HuH-7.5 (cell line): Measurements from ENCODE around the gene INPP5E.

ENCODE experiments used
- DNase-seq: peaks from one replicate; pipeline ENCODE4 v3.0.0; 2011; ENCODE audit warnings: low spot score

INPP5E gene, protein sequence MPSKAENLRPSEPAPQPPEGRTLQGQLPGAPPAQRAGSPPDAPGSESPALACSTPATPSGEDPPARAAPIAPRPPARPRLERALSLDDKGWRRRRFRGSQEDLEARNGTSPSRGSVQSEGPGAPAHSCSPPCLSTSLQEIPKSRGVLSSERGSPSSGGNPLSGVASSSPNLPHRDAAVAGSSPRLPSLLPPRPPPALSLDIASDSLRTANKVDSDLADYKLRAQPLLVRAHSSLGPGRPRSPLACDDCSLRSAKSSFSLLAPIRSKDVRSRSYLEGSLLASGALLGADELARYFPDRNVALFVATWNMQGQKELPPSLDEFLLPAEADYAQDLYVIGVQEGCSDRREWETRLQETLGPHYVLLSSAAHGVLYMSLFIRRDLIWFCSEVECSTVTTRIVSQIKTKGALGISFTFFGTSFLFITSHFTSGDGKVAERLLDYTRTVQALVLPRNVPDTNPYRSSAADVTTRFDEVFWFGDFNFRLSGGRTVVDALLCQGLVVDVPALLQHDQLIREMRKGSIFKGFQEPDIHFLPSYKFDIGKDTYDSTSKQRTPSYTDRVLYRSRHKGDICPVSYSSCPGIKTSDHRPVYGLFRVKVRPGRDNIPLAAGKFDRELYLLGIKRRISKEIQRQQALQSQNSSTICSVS

DNA sequence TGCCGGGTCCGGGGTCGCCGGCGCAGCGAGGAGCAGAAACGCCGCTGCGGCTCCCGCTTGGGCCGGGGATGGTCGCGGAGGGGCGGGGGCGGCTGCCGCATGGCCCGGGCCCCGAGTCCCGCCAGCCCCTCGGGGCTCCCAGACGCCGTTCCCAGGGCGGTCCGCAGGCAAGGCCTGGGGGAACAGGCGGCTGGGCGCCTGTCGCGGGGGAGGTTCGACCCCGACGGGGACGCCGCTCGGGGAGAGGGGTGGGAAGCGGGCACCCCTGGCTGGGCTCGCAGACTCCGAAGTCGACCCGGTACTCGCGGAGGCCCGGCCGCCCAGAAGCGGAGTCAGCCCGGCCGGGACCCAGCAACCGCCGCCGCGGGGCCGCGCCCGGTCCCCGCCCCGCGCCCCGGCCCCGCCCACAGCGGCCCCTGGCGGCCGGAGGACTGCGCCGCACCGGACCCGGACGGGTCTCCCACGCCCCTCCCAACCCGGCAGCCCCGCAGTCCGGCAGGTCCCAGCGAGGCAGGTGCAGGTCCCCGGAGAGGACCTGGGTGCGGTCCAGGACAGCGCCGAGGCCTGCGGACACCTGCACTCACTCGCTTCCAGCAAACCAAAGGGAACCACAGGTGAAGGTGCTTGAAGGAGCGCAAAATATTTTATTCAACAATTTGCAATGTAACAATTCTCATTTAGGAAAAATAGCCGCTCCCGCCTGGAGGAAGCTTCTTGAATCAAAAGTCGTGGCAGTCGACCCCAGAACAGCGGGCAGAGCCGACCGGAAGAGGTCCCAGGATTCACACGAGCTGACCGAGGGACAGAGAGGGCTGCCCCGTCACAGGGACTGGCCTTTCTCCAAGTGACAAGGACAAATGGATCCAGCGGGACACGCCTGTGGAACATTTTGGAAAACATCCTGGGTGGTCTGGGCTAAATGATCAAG is at the start of gene INPP5E:
TSS of gene INPP5E (minus strand) at position 365 of the 928 bp plus-strand sequence. CDS start 426 bp downstream, outside the sequence.
- peak; percentile 95 for DNase-seq

DNA sequence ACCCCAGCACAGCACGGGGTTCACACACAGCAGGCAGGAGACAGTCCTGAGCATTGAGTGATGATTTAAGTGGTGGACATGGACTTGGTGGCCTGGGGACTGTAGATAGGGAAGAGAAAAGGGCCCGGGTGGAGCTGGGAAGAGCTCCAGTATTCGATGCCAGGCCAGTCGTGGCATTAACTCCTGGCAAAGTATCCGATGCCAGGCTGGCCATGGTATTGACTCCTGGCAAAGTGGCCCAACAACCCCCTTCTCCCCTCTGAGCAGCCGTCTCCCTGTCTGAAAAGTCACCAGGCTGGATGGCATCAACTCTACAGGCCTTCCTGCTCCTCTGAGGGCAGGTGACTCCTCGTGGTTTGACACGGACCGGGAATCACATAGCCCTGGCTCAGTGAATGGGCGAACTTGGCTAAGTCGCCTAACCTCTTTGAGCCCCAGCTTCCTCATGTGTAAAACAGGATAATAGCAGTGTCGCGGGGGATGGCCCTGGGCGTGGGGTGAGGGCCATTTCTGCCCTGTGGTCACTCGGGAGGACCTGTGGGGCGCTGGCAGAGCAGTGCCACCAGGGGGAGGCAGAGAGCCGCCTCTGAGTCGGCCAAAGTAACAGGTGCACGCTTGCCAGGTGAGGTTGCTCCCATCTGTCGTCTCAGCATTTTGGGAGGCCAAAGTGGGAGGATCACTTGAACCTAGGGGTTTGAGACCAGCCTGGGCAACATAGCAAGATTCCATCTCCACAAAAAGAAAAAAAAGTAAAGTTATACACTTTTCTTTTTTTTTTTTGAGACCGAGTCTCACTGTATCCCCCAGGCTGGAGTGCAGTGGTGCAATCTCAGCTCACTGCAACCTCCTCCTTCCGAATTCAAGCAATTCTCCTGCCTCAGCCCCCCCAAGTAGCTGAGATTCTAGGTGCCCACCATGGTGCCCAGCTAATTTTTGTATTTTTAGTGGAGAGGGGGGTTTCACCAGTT is 48.9 kb upstream of the INPP5E start:
- DNase-seq = peak; percentile 83

DNA sequence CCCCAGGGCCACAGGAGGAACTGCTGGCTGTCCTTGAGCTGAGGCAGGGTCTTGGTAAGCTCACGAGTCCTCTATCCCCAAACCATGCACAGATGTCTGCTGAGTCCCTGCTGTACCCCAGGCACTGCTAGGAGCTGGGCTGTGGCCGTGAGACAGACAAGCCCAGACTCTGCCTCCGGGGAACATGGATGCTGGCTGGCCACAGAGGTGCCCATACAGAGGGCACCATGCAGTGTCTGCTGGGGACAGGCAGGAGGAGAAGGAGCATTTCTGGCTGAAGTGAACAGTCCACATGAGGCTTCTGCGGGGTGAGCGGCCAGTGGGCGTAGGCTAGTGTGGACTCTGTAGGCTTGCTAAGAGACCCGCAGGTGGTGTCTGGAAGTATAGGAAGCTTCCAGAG is 48.0 kb upstream of the INPP5E start:
- DNase-seq = no peak

DNA sequence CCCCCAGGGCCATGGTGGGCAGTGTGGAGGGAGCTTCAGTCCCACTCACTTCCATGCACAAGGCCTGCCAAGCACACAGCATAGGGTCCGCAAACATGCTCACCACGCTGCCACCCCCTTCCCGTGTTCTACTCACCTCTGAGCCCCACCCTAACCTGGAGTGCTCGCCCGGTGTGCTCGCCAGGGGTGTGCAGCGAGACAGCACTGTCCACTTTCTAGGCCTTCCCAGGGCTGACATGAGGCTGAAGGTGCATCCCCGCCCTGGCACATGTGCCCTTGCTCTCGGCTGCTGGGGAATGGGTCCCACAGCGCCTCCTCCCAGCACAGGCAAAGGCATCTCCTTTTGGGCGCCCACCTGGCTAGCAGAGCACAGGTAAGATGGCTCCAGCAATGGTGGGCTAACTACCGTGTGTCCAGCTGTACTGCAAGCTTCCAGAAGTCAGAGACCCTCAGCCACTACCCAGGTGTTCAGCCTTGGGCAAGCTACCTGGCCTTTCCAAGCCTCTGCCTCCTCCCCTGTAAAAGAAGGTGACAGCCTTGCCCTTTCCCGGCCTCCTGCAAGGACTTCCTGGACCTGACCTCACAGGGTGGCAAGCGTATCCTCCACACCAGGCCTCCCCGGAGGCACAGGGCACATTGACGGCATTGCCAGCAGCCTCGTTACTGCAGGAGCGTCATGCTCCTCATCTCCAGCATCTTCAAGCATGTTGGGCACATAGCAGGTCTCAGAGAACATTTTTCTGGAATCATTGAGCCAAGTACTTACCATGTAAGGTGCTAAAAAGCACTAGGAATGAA is 47.4 kb upstream of the INPP5E start:
- DNase-seq = no peak

DNA sequence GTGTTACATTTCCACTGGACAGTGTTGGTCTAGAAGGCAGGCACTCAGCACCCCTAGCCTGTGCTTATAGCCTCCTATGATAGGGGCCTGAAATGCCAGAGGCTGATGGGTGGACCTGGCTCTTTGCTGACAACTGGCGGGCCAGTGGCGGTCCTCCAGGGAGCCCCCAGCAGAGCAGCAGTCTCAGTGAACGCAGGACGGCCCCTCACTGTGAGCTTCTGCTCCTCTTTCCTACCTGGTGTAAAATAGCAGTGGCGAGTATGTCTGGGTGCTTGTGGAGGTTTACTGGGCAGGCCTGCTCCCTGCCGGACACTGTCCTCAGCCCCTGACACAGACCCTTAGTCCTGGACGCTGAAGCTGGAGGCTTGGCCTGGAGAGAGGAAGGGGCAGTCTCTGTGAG is 46.5 kb upstream of the INPP5E start:
- DNase-seq = no peak

DNA sequence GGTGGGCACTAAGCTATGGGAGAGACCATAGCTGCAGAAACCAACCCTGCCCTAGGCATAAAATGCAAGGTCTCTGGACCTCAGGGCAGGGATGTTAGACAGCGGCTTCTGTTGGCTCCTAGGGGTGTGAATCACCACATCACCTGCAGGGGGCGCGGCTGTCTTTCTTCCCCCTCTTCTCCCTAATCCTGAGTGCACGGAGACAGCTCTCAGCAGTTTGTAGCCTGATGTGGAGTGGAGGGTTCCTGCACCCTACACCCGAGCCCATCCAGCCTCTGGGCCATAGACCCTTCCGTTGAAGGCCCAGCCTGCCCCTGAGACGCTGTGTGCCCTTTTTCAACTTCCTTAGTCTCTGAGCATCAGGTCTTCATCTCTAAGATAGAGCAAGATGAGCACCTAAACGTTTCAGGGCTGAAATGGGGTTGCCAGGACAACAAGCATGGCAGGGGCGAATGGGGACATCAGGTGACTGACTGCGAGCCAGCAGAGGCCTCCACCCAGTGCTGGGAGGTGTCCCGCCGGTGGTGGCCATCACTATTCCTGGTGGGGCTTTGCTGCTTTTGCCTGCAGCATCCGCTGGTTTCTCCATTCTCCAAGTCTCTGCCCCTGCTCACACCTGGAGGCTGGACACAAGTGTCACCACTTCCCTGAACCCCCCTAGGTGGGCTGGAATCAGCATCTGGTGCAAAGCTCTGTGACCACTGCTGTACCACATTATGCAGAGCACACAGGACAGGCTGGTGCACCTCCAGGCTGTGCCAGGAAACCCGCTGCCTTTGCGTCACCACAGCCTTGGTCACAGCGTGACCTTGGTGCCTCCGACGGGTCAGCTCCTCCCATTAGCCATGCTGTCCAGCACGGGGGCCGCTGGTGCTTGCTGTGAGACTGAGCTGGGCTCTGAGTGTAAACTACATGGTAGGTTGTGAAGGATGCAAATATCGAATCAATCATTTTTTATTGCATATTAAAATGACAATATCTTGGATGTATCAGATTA is 45.7 kb upstream of the INPP5E start:
- peak; percentile 92 for DNase-seq

DNA sequence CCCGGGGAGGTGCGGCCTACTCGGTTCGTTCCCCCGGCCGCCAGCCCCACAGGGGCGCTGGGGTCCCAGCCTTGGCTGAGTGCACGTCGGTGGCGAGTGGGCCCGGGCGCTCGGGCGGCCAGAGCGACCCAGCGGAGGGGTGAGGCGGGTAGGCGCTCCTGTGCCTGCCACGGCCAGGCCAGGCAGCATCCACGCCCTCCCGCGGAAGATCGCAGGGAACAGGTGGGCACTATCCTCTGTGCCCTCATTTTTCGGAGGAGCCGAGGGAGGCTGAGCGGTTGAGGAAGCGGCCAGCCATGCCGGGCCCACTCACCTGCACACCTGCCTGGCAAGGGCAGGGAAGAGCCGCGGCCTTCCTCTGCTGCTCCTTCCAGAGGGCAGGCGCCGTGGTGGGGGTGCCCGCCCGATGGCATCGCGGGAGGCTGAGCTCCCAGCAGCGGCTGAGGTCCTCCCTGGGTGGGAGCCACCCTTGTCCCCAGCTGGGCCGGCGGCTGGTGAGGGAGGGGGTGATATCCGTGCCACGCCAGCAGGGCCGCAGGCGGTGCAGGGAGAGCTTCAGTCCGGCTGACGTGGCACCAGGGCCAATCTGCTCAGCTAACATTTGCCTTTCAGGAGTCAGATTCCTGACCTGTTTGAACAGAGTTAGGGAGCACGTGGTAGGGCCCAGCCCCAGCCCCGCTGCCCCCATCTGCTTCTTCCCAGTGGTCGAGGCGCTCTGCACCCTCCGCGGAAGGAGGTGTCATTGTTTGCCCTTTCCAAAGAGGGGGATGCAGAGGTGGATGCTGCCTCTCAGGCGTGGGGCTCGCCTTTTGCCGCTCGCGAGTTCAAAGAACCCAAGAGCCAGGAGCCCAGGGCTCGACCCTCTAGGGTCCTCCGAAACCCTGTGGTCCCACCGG is 44.8 kb upstream of the INPP5E start:
- DNase-seq = peak; percentile 62

DNA sequence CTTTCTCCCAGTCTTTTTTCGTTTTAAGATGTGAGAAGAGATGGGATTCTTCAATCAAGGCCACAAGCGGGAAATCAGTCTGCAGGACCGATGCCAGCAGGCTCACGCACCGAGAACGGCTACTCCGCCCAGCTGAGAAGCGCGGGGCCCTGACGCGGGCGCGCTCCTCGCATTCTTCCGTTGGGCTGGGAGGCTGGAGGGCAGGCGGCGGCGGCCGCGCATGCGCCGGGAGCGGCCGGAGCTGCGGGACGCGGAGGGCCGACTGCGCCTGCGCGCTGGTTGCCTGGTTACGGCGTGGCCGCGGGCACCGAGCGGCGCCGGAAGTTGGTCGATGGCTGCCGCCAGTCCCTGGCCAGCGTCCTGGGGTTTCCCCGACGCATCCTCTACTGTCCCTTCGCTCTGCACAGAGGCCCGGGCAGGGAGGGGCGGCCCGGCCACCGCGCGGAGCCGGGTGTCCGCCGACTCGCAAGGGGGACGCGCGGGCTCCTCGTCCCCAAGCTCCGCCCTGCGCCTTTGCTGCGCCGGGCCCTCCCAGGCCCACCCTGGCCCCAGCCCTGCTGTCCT is 44.0 kb upstream of the INPP5E start:
- peak; percentile 98 for DNase-seq

DNA sequence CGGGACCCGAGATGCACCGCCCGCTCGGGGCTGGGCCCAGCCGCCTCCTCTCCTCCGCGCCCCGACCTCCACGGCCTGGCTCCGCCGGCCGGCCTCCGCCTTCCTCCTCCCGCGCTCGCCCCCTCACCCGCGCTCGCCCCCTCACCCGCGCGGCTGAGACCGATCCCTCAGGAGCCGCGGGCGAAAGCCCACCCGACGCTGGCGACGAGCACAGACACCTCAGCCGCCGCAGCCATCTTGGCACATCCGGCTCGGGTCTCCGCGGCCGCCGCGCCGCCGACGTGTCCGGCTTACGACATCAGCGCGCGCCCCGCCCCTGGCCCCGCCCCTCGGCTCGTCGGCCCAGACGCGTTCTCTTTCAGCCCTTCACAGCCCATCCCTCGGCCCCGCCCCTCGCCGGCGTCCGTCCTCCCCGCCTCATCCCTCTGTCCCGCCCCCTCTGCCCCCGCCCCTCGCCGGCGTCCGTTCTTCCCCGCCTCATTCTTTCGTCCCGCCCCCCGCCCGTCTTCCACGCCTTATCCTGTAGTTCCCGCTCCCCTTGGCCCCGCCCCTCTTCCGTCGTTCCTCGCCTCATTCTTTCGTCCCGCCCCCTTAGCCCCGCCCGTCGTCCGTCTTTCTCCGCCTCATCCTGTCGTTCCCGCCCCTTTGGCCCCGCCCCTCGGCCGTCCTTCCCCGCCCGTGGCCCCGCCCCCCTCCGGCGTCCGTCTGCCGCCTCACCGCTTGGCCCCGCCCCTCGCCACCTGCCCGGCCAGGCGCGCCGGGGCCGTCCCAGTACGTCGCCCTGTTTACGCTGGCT is 43.3 kb upstream of the INPP5E start, which contains the start of gene SEC16A:
TSS of gene SEC16A (minus strand) at position 248 of the 796 bp plus-strand sequence. CDS start 5,425 bp downstream, outside the sequence.
- DNase-seq = peak; percentile 90

DNA sequence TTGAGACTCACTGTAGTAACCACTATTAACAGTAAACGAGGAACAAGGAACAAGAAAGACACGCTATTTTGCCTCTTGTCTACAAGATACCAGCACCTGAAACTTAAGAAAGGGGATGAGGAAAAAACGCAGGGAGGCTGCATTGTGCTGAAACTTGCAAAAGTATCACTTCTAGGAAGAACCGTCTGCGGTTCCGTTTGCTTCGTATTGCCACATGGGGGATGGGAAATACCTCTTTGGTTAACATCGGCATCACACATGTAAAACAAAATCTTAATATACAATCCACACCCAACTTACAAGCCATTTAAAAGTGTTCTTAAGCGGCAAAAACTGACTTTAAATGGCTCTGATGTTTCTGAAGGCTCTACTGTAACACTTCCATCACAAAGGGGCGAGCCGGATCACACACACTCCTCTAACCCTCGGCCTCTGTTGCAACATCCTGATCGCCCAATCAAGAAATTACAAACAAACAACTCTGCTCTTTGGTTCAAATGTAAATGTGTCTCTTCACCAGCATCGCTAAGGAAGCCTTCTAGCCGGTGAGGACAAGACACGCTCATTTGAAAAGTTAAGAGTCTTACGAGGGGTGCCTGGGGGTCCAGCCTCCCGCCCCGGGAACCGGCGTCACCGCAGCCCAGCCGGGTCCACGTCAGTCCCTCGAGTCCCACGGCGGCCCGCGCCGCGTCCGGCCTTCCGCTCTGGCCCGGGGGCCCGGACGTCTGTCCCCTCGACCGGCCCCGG is 42.6 kb upstream of the INPP5E start:
- peak; percentile 68 for DNase-seq

DNA sequence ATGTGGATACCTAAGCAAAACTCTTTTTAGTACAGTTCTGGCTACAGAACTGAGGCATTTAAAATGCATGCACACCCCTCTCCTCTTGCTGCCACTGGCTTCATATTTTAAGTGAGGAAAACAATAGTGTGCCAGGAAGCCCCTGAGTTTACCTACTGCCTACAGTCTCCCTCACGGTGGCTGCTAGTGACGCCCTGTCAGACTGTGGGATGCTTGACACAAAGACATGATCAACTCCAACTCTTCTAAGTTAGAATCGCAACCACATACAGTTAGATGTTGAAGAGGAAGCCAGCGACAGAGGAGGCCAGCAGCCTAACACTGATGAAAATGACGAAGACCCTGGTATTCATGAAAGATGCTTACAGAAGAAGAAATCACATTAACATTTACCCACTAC is 41.9 kb upstream of the INPP5E start:
- DNase-seq = no peak

DNA sequence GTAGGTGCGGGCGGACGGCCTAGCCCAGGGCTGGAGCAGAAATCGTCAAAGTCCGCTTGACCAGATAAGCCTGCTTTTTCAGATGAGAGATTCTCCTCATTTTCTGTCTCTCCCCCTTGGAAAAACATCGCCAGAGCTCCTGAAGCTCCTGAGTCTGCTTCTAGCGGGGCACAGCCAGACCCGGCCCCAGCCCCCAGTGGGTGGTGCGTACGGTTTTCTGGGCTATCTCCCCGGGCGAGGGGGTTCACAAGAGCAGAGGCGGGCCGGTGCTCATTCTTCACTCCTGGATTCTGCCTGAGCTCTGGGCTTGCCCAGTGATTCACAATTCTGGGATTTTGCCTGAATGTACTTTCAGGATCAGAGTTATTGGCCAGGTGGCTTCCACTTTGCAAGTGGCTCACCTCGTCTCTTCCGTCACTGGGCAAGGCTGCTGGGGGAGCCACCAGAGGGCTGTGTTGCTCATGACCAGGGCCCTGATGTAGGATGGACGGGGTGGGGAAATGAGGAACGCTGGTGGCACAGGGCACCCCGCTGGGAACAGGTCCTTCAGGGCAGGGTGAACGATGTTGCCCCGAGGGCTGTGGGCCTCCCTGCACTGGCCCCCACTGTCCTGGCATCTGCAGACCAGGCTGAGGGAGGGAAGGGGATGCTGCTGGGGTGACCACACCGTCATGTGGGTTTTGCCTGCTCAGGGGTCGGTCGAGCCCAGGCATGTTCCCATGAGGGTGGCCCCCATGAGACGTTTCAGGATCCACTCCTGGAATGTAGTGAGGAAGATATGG is 36.9 kb upstream of the INPP5E start:
- no peak for DNase-seq

DNA sequence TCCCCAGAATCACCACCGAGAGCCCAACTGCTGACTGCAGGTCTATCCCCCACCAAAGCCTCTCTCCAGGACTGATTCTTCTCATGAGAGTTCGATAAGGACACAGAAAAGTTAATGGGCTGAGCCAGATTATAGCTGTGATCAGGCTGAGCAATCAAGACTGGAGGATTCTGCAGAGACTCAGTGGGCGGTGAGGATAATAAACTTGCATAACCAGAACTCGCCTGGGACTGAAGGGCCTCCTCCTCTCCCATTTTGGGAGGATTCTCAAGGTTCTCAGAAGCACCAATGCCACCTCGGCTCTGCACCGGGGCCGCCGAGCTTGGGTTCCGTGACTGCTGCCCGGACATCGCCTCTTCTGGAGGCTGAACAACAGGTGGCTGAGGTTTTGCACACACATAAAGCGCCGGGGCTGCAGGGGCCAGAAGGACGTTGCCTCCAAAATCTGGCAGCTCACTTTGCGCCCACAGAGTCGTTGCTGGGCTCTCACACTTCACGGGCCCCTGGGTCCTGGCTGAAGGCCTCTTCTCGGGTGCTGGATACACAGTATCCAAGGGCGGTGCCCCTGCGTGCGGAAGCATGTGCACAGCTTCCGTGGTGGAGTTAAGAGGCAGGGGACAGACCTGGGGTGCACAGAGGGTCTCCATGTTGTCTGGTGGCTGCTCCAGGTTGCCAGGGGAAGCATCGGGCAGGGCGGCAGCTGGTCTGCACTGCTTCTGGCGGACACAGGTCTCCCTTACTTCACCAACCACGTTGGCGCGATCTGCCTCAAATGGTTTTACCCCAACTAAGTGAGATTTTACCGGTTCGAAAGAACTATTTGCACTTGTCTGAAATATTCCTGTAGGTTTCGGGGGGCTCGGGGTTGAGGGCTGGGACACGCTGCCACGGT is 35.6 kb upstream of the INPP5E start:
- no peak for DNase-seq

DNA sequence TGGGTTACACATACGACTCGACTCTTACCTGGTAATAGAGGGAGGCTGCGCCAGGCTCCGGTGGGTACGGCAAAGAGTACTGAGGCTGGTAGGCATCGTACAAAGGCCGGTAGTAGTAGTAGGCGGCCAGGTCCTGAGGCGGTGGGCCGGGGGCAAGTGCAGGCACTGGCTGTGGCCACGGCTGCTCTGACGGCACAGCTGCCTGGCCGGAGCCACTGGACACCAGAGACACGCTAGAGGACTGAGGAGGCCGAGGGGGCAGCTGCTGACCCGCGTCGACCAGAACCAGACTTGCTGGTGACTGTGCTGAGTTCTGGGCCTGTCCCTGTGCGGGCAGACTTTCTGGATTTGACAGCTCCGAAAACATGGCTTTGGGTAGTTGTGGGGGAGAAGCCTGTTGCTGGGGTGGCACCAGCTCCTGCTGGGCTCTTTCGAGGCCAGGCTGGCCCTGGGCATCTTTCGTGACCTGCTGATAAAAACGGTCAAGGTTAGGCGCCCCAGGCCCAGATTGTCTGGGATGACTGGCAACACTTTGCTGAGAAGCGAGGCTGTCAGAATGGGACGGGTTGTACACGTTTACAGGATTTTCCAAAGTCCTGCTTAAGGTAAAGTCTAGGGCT is 34.5 kb upstream of the INPP5E start:
- DNase-seq = no peak
